GM19395 (cell line): ENCODE results near the gene TGM2.

Experiments used
- ATAC-seq: cut with Tn5 transposase; IDR thresholded peaks from one replicate; pipeline ENCODE4 v1.9.1; 2021; ENCODE audit warnings: mild to moderate bottlenecking, moderate library complexity; ENCODE audit not compliant: unreplicated experiment

The TGM2 gene

DNA sequence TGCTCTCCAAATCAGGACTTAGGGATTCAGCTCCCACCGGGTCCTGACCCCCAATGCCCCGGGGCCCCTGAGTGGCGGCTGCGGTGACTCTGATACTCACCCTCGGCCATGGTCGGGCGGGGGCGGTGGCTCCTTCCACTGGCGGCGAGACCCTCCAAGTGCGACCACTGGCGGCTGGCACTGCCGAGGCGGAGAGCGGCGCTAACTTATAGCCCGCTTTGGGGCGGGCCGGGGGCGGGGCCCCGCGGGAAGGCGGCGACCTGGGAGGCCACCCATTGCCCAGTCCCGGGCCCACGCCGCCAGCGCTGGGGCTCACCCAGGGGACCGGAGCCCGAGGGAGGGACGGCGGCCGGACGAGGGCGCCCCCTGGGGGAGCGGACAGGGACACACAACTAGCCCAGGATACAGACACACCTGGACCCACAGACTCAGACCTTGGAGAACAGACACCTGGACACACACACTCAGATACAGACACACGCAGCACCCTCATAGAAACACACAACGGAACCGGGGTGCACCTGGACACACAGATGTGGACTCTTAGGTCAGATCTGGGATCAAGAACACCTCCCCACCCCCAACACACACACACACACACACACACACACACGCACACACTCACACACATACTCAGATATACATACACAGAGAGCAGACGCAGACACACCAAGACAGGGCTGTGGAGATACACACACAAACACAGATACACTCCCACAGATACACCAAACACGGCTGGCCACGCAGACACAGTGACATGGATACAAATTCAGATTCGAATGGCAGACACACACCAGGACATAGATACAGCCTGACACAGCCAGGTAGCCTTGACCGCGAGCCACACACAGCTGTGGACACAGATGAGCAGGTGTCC lies at the start of gene TGM2:
Gene TGM2, minus strand, starts transcription at position 182 of the 877 bp plus-strand sequence. Its CDS starts 72 bp downstream, at position 110.
- ATAC-seq, result no peak

DNA sequence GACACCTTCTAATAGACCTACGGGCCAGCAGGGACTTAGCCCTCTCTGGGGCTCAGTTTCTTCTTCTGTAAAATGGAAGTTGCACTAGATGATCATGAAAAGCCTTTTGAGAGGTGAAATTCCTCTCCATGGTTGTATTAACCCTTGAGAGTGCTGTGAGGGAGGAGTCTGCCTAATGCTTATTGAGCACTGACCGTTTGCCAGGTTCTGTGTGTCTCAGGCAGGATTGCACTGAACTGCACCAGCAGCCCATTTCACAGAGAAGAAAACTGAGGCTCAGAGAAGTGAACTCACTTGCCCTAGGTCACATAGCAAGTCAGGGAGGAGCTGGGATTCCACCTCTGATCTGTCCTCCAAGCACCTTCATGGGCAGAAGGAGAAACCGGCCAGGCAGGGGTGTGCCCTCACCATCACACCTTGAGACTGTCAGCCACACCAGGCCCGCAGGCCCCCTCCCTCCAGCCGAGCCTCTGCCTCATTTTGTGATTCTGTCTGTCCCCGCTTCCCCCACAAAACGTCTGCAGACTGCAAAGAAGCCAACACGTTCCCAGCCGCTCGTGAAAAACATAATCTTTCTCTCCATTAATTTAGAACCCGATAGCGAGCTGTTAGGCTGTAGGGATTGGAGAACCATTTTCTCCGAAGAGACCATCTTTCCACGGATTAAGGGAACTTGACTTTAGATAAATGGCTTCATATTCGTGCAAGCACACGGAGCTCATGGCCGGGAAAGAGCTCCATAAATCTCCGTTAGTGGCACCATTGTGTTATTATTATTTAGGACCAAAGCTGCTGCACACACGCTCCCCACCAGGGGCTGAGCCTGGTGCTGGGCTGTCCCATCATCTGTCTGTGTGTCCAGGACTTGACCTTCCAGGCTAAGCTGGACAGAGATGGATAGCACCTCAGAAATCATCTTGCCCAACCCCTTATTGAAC lies 49.5 kb upstream of the TGM2 start:
- ATAC-seq, result no peak

DNA sequence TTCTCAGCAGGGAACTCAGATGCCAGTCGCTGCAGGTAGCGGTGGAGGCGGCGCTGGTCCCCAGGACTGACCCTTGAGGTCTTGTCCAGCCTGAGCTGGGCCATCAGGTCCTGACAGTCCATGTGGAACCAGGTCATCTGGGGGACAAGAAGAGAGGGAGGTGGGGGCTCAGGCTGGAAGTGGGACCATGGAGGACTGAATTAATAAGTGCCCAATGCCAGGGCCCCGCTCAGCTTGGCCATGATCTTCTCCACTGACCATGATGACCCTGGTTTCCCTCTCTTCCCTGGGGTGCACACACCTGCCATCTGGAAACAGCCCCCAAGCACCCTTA lies 48.5 kb upstream of the TGM2 start:
- ATAC-seq, result no peak

DNA sequence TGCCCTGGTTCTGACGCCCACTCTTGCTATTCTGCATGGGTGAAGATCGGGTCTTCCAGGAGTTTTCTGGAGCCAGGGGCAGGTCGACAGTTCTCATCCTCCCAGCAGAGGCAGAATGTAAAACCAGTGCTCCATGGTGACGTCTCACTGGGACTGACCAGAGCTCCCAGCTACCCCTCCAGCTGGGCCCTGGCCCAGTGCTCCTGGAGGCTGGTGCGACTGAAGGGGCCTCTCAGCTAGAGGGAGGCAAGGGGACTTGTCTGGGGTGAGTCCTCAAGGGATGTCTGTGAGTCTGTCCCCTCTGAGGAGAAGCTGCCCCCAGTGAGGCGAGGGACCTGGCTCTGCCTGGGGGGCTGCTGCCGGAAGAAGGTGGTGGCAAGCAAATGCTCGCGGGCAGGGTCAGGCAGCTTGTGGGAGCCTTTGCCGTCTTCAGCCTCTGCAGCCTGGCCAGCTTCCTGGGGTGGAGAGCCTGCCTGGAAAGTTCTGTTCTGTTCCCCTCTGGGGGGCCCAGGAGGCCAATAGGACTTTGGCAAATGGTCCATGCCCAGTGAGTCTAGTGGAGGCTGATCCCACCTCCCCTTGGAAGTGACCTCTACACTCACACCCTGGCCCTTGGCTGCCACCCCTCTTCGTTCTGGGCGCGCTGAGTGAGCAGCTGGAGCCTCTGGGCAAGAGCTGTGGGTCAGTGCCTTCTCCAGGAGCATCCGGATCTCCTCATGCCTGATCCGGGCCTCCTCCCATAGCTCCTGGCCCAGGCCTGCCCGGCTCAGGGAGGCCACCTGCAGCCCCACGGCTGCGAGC lies 47.9 kb upstream of the TGM2 start:
- no peak for ATAC-seq

DNA sequence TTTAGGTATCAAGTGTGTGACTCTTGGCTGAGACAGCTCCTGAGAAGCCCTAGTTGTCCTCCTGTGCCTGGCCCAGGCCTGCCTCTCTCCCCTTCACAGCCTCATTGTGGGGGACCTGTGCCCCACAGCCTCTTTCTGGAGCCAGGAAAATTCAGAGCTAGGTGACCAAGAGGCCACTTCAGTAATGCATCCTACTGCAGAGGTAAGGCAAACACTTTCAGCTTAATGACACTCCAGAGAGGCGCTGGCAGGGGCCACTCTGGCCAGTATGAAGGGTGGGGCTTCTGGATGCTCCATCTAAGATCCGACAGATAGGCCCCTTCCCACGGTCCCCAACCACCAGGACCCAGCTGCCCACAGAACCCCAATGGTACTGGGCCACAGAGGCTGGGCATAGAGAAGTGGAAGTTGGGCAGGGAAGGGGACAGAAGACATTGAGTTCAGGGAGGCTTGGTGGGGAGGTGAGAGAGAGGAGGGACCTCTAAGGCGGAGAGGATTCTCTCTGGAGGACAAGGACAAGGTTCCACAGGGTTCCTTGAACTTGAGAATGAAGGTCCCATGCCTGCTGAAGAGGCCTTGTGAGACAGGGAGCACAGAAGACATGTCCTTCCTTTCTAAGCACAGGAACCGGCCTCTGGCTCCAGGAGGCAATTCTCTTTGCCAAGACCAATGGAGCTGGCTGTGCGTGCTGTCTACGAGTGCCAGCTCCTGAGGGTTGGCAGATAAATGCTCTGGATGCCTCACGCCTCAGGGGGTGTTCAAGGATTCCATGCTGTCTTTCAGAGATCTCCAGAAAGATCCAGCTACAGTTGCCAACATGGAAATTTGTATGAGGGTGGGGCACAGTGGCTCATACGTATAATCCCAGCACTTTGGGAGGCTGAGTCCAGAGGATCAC lies 46.4 kb upstream of the TGM2 start:
- no peak for ATAC-seq

DNA sequence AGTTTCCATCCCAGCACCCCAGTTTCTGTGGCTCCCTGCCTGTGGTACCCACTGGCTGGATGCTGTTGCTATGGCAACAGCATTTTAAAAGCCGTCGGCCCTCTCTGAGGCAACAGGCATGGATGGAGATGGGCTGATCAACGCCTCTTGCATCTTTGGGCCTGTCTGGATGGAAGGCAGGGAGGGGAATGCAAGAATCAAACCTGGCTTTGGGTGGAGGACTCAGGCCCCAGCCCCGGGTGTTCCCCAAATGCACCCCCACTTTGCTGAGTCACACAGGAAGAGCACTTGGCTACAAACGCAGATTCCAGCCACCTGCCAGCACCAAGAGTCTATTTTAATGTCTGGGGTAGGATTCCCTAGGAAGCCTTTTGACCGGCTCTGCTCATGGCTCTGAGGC lies 45.7 kb upstream of the TGM2 start:
- ATAC-seq, result no peak

DNA sequence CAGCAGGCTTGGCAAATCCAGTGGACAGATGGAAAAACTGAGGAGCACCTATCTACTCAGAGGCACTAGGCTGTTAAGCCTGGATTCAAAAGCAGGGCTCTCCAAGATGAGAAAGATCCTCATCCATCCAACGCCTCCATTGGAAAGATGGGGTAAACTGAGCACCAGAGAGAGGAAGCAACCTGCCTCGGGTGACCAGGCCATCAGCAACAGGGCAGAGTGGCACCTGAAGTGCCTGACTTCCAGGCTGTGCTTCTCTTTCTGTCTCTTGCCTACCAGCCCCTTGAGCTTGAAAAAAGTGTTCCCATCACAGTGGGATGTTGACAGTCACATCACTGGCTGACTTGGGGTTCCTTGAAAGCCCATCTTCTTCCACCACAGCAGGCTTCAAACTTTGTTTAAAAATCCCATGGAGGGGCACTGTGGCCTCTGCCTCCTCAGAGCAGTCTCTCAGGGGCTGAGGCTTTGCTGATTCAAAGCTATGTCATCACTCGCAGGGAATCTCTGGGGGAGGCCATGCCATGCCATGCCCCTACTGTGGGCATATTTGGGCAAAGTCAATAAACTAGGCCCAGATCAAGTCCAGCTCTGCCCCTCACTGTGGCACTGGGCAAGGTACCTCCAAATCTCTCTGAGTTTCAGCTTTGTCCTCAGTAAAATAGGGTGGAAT lies 44.8 kb upstream of the TGM2 start:
- ATAC-seq, result no peak

DNA sequence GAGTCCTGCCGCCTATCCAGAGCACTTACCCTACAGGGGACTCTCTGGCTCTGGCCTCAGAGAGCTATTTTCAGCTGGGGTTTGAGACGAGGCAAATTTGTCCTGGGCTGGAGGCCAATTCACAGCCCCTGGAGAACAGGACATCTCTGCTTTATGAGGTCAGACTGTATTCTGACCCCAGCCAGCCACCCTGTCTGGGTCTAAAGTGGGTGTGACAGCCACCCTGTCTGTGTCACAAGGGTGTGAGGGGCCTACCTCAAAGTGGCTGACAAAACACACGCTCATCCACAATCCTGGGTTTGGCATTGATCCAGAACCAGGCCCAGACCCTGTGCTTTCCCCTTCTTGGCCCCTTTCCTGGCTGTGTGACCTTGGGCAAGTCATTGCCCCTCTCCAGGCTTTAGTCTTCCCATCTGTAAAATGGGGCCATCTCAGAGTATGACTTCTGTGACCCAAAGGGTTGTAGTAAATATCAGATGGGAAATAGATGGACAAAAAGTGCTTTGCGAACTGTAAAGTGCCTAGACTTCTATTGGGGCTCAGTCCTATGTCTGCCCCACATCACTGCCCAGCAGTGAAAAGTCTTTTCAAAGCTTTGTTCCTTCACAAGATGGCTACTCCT lies 44.1 kb upstream of the TGM2 start:
- ATAC-seq, result no peak

DNA sequence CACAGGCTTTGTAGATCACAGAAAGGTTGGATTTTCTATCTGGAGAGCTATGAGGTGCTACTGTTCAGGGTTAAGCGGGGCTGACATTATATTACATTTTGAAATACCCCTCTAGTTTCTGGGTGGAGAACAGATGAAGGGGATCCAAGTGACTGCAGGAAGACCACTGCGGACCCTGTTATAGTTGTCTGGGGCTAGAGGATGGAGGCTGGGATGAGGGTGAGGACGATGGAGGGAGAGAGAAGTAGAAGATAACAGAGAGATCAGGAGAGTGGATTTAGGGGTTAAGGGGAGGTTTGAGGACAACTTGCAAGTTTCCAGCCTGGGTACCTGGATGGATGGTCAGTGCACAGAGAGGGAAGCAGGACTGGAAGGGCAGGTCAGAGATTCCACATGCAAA lies 43.5 kb upstream of the TGM2 start:
- no peak for ATAC-seq

DNA sequence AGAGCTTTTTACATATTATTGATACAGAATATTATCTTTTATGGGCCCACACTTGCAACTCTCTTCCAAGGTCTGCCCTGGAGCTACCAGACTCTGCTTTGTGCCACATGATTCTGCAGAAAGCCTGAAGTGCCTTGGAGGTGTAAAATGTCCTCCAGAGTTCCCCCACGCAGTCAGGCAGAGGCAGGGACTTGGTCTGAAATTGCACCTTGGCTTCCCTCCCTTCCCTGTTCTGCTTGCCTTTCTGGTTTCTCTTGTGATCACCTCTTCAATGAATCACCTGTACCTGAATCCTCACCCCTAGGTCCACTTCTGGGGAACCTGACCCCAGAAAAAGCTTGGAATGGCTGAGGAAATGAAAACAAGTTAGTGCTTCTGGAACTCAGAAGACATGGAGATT lies 43.0 kb upstream of the TGM2 start:
- no peak for ATAC-seq

DNA sequence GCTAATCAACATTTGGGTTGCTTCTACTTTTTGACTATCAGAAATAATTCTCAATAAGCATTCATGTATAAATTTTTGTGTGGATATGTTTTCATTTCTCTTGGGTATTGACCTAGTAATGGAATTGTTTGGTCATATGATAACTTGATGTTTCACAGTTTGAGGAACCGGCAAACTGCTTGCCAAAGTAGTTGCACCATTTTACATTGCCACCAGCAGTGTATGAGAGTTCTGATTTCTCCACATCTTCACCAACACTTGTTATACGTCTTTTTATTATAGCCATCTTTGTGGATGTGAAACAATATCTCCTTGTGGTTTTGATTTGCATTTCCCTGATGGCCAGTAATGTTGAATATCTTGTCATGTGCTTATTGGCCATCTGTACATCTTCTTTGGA lies 42.6 kb upstream of the TGM2 start:
- no peak for ATAC-seq

DNA sequence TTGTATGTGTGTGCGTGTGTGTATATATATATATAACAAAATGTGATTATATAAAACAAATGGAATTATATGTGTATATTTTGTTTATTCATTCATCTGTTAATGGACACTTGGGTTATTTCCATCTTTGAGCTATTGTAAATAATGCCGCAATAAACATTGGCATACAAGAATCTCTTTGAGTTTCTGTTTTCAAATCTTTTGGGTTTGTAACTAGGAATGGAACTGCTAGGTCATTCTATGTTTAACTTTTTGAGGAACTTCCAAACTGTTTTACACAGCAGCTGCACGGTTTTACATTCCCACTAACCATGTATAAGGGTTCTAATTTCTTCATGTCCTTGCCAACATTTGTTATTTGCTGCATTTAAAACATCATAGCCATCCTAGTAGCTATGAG lies 39.9 kb upstream of the TGM2 start:
- no peak for ATAC-seq

DNA sequence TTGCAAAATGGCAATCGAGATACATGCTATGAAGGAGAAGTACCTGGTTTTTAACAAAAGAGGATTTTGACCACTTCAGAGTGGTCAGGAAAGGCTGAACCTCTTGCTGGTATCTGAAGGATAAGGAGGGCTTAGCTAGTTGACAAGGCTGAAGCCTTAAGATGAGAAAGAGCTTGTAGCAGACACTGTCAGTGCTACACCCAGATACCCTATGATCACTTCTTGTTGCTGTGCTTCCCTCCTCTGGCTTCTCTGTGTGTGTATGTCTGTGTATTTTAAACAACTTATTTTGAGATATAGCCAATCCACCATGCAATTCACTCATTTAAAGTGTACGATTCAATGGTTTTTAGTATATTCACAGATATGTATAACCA lies 38.9 kb upstream of the TGM2 start:
- ATAC-seq, result no peak

DNA sequence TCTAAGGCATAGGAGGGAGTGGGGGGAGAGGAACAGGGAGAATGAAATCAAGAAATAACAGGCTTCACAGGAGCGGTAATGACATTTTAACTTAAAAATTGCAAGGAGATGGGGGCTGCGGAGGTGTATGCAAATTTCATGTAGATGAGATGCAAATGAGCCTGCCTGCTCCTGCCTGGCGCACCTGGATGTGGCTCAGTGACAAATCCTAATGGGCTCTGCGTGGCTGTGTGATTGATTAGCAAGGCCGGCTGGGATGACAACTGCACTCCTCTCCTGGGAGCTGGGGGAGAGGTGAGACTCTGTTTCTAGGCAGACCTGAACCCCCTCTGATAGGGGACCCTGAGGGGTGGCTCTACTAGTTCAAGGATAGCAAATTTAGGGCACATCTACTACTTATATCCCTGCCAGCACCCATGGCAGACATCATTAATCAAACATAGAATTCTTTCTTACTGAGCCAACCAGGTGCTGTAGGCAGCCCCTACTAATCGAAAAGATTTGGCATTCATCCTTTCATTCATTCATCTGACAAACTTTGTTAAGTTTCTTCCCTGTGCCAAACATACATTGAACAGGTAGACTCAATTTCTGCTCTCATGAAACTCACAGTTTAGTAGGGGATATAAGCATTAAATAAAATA lies 38.4 kb upstream of the TGM2 start:
- no peak for ATAC-seq

DNA sequence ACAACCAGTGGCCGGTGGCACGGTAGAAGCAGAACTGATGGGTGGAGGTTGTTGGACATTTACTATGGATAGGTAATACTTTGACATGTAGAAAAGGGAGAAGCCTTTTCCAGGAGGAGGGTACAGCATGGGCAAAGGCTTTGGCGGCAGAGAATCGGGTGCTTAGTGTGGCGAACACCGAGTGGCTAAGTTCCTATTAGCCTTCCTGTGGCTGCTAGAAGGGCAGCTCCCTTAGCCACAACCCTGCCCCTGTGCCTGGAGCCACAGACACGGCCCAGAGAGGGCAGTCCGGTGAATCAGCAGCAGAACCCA lies 37.9 kb upstream of the TGM2 start:
- no peak for ATAC-seq

DNA sequence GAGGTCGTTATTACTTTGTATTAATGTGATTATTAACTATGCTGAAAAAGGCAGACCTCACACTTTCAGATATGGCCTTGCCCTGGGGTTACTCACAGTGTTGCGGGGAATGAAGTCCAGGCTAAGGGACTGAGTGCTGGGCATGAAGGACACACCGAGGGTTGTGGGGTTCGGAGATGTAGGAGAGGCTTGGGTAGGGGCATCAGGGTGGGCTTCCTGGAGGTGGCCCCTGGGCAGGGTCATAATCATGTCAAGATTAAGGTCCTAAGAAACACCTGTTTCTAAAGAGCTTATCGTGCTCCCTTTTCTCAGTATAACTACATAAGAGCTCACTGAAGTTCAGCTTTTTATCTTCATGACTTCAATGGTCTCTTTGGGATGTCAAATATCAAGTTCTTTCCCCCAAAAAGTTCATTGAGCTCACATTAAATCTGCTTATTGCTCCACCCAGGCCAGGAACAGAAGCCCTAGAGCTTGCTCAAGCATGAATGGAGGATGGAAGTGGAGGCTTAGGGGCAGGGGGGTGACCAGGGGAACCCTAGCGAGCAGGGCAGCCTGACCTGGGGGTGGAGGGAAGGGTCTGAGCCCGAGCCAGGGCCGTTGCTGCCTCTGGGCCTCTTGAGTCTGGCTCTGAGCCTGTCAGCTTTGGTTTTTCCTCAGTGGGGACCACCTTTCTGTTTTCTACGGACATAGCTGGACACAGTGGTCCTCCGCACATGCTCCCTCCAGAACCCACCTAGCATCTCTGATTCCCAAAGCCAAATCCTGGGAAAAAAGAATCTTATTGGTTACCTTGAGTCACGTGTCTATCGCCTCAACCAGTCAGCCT lies 37.3 kb upstream of the TGM2 start:
- no peak for ATAC-seq

DNA sequence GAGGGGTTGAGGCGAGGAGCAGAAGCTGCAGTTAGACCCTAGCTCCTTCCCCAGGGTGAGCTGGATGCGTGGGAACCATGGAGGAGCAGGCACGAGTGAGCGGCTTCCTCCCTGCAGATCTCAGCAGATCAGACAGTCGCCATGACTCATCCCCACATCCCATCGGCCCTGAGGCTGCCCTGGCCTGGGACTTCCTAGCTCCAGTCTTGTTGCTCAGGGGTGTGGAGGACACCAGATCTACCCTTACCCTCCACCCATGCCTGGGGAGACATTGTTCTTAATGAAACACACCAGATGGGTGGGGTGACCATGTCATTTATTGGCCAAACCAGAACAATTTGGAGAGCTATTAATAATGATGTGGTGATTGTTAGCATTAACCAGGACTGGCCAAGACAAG lies 36.3 kb upstream of the TGM2 start:
- no peak for ATAC-seq

DNA sequence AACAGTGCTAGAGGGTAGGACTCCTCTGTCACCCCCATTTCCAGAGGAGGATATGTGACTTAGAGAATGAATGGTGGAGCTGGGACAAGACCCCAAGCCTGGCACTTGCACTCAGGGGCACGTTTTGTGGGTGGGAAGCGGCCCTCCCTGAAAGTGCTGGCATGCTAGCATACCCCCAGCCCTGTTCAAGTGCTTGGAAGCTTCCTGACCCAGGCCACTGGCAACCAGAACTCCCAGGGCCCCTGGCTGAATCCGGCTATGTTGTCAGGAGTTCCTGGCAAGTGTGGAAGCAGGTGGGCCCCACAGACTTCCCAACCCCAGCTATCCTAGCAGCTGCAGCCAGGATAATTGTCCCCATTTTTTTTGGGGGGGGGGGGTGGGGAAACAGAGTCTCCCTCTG lies 35.6 kb upstream of the TGM2 start:
- ATAC-seq, result no peak
